ENCODE results near the gene MLLT3.

DNA sequence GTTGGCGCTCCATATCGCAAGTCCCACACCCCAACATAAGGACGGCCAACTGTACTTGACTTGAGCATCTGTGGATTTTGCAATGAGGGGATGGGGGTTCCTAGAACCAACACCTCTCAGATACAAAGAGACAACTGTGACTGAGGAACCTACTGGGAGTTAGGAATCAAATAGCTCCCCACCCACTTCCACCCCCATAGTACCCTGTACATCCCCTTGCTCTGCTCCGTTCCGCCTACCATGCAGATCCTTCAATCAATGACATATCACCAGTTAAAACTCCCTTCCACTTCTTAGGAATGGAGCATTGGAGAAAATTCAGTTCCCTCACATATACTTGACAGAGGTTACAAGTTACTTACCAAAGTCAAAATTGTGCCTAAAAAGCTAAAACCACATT is 140.9 kb downstream of the MLLT3 start:
- TF ChIP-seq, protein P1, sequence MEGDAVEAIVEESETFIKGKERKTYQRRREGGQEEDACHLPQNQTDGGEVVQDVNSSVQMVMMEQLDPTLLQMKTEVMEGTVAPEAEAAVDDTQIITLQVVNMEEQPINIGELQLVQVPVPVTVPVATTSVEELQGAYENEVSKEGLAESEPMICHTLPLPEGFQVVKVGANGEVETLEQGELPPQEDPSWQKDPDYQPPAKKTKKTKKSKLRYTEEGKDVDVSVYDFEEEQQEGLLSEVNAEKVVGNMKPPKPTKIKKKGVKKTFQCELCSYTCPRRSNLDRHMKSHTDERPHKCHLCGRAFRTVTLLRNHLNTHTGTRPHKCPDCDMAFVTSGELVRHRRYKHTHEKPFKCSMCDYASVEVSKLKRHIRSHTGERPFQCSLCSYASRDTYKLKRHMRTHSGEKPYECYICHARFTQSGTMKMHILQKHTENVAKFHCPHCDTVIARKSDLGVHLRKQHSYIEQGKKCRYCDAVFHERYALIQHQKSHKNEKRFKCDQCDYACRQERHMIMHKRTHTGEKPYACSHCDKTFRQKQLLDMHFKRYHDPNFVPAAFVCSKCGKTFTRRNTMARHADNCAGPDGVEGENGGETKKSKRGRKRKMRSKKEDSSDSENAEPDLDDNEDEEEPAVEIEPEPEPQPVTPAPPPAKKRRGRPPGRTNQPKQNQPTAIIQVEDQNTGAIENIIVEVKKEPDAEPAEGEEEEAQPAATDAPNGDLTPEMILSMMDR (IDR thresholded peaks at IDR 0.05), result no peak
- no peak for TF ChIP-seq POLR2AphosphoS5 (IDR thresholded peaks at IDR 0.05; ENCODE audit: insufficient read depth in 1 of 2, low read depth in 1 of 2)
- no peak for TF ChIP-seq POLR2A (IDR thresholded peaks at IDR 0.05)

All from vagina (tissue), 2 donors.